ENCODE data around the gene ADAMTSL5.

- TF ChIP-seq ATF7-NPFF (CRISPR knock-in tag; IDR thresholded peaks at IDR 0.05; ENCODE audit: low read depth) (0 out of 2 replicates have a peak, but pooled peaks have one; percentile 3), SP1 (IDR thresholded peaks at IDR 0.05) (no peak), SP1 (CRISPR knock-in tag; IDR thresholded peaks at IDR 0.05) (no peak), BCL6 (CRISPR knock-in tag; IDR thresholded peaks at IDR 0.05) (no peak)
- TF ChIP-seq, protein P1, sequence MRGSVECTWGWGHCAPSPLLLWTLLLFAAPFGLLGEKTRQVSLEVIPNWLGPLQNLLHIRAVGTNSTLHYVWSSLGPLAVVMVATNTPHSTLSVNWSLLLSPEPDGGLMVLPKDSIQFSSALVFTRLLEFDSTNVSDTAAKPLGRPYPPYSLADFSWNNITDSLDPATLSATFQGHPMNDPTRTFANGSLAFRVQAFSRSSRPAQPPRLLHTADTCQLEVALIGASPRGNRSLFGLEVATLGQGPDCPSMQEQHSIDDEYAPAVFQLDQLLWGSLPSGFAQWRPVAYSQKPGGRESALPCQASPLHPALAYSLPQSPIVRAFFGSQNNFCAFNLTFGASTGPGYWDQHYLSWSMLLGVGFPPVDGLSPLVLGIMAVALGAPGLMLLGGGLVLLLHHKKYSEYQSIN (CRISPR knock-in tag; IDR thresholded peaks at IDR 0.05; ENCODE audit: borderline replicate concordance): no peak
Measured at GRCh38 chr19:1468821-1469254, 44.0 kb downstream of the ADAMTSL5 start.

All from HepG2 (cell line).